Fibroblast of lung (primary cell): Measurements from ENCODE around the gene POTEF.

Source experiments
- CTCF ChIP-seq, 2 donors: IDR thresholded peaks in 1 of 2; conservative IDR thresholded peaks in 1 of 2; 1 replicate in 1 of 2; 2 replicates in 1 of 2; pipeline ENCODE4 v1.5.1; 2011 to 2012; ENCODE audit warnings: low read length in 2 of 2, control low read depth in 1 of 2, inconsistent platforms in 1 of 2, low read depth in 1 of 2, mild to moderate bottlenecking in 1 of 2
- EZH2 ChIP-seq: IDR thresholded peaks from 2 replicates; pipeline ENCODE4 v1.5.1; 2012; ENCODE audit warnings: low read length, control low read depth, mild to moderate bottlenecking; ENCODE audit errors: missing control alignments

DNA sequence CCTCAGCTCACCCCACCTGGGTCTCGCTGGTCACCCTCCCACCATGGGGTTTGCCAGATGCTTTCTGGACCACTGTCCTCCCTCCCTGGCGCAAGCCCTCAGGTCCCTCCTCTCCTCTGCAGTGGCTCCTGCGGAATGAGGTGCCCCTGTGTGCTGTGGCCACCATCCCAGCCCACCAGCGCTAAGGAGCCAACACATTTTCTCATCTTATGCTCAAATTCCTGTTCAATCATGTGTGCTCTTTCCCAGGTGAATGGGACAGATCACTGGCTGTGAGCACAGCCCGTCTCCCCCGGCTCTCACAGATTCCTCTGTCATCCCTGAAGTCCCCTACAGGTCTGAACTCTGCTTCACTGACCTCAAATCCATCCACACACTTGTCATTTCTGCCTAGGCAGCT is 31.1 kb upstream of the POTEF start:
- TF ChIP-seq CTCF (conservative IDR thresholded peaks at IDR 0.05 in 1 of 2, IDR thresholded peaks at IDR 0.05 in 1 of 2; ENCODE audit: low read depth in 1 of 2, low read length in 2 of 2) (no peak), EZH2 (no peak)
